ENCODE results near the gene PRDM5. TPM values are rescaled to one million over a fixed set of nuclear protein-coding genes. Genes with fewer than 3 reads are reported as not detected.

Gene PRDM5
- total RNA-seq, 2 donors from 2014 or later: 9.6 to 36.3 TPM

- no peak for DNase-seq
- Histone ChIP-seq H3K4me3 (no peak overlapping the region), H3K36me3 (replicated peaks in 1 of 2; ENCODE audit: insufficient read depth in 1 of 2, low read depth in 2 of 2) (no peaks in the 10 kb centered on the region), H3K27ac (no peak overlapping the region), H3K9me3 (no peaks in the 10 kb centered on the region), H3K4me1 (no peaks in the 10 kb centered on the region), H3K27me3 (no peaks in the 10 kb centered on the region)
- intact Hi-C loops (cut with DNase I): no loop called here
- TF ChIP-seq POLR2A (IDR thresholded peaks at IDR 0.05) (no peak), CTCF (IDR thresholded peaks at IDR 0.05) (no peak)
- WGBS, 2 donors: 89 to 96% methylated on average over 2 of the region's 2 CpGs
- ATAC-seq: no peak
Measured at GRCh38 chr4:120761070-120761469, 161.5 kb downstream of the PRDM5 start.

GRCh38 chr4:120760047-120760446, 162.5 kb downstream of the PRDM5 start:
- TF ChIP-seq POLR2A (IDR thresholded peaks at IDR 0.05) (no peak), CTCF (IDR thresholded peaks at IDR 0.05) (no peak)
- Histone ChIP-seq H3K27ac (no peak overlapping the region), H3K9me3 (no peaks in the 10 kb centered on the region), H3K27me3 (no peaks in the 10 kb centered on the region), H3K4me3 (no peak overlapping the region), H3K36me3 (replicated peaks in 1 of 2; ENCODE audit: insufficient read depth in 1 of 2, low read depth in 2 of 2) (no peaks in the 10 kb centered on the region), H3K4me1 (no peaks in the 10 kb centered on the region)
- ATAC-seq: no peak
- 88 to 92% methylated on average over 2 of the region's 2 CpGs for WGBS, 2 donors
- no peak for DNase-seq
- intact Hi-C loops (cut with DNase I): no loop called here

GRCh38 chr4:120755864-120756263, 166.7 kb downstream of the PRDM5 start:
- Histone ChIP-seq H3K4me1 (no peaks in the 10 kb centered on the region), H3K36me3 (replicated peaks in 1 of 2; ENCODE audit: insufficient read depth in 1 of 2, low read depth in 2 of 2) (no peaks in the 10 kb centered on the region), H3K4me3 (no peak overlapping the region), H3K27me3 (no peaks in the 10 kb centered on the region), H3K9me3 (no peaks in the 10 kb centered on the region), H3K27ac (no peak overlapping the region)
- 57 to 62% methylated on average over 1 of the region's 1 CpG for WGBS, 2 donors
- ATAC-seq (no peak), DNase-seq (no peak)
- no peak for TF ChIP-seq POLR2A (IDR thresholded peaks at IDR 0.05)
- TF ChIP-seq CTCF (IDR thresholded peaks at IDR 0.05): no peak
- intact Hi-C loops (cut with DNase I): no loop called here

GRCh38 chr4:120754590-120754989, 167.9 kb downstream of the PRDM5 start:
- DNase-seq: no peak
- WGBS, 2 donors: 75 to 76% methylated on average over 4 of the region's 4 CpGs
- no peak for TF ChIP-seq POLR2A (IDR thresholded peaks at IDR 0.05)
- no peak for TF ChIP-seq CTCF (IDR thresholded peaks at IDR 0.05)

GRCh38 chr4:120753854-120754253, 168.7 kb downstream of the PRDM5 start:
- Histone ChIP-seq H3K27ac (no peak overlapping the region), H3K4me3 (no peak overlapping the region), H3K27me3 (no peaks in the 10 kb centered on the region), H3K36me3 (replicated peaks in 1 of 2; ENCODE audit: insufficient read depth in 1 of 2, low read depth in 2 of 2) (no peaks in the 10 kb centered on the region), H3K4me1 (no peaks in the 10 kb centered on the region), H3K9me3 (no peaks in the 10 kb centered on the region)
- DNase-seq (no peak), ATAC-seq (no peak)
- TF ChIP-seq CTCF (IDR thresholded peaks at IDR 0.05) (no peak), POLR2A (IDR thresholded peaks at IDR 0.05) (no peak)
- intact Hi-C loops (cut with DNase I): no loop called here
- 63% methylated on average over 1 of the region's 1 CpG for WGBS, 2 donors

More at GRCh38 chr4:120754590-120754989, 167.9 kb downstream of the PRDM5 start:
- Histone ChIP-seq H3K27me3 (no peaks in the 10 kb centered on the region), H3K4me1 (no peaks in the 10 kb centered on the region), H3K27ac (no peak overlapping the region), H3K9me3 (no peaks in the 10 kb centered on the region), H3K36me3 (replicated peaks in 1 of 2; ENCODE audit: insufficient read depth in 1 of 2, low read depth in 2 of 2) (no peaks in the 10 kb centered on the region), H3K4me3 (no peak overlapping the region)
- no peak for ATAC-seq
- intact Hi-C loops (cut with DNase I): no loop called here

All from body of pancreas (tissue), 4 donors.